HEK293 (cell line): ENCODE data around the gene SYNDIG1L.
"Not testable (repeated sequence)": the region's sequence is repeated elsewhere in the genome, so short reads cannot be mapped to it uniquely, and the experiment has no call there.

Experiments used
- CTCF ChIP-seq: fragments of 450-650 bp; formaldehyde crosslinking; IDR thresholded peaks from 2 replicates; pipeline ENCODE4 v1.5.1; 2016; ENCODE audit warnings: missing biosample characterization, missing genetic modification characterization
- HOXD13 ChIP-seq: sonication (generic); formaldehyde crosslinking; IDR thresholded peaks from 2 replicates; pipeline ENCODE4 v1.8.0; 2022; ENCODE audit warnings: missing genetic modification reagents, borderline replicate concordance
- KLF10 ChIP-seq: fragments of 450-650 bp; IDR thresholded peaks from 2 replicates; pipeline ENCODE4 v1.5.1; 2018; ENCODE audit warnings: missing biosample characterization, mild to moderate bottlenecking, missing genetic modification characterization
- ZBTB10 ChIP-seq: fragments of 450-650 bp; formaldehyde crosslinking; IDR thresholded peaks from 2 replicates; pipeline ENCODE4 v1.5.1; 2016; ENCODE audit warnings: missing biosample characterization, missing genetic modification characterization
- ZBTB7A ChIP-seq: fragments of 450-650 bp; formaldehyde crosslinking; IDR thresholded peaks from 2 replicates; pipeline ENCODE4 v1.5.1; 2016; ENCODE audit warnings: low read depth, missing biosample characterization, missing genetic modification characterization
- ZFP69B ChIP-seq: fragments of 450-650 bp; formaldehyde crosslinking; IDR thresholded peaks from 2 replicates; pipeline ENCODE4 v1.5.1; 2016; ENCODE audit warnings: missing biosample characterization, missing genetic modification characterization
- ZNF23 ChIP-seq: fragments of 450-650 bp; formaldehyde crosslinking; IDR thresholded peaks from 2 replicates; pipeline ENCODE4 v1.5.1; 2016; ENCODE audit warnings: missing biosample characterization, missing genetic modification characterization, borderline replicate concordance
- ZNF324 ChIP-seq: fragments of 450-650 bp; formaldehyde crosslinking; IDR thresholded peaks from 2 replicates; pipeline ENCODE4 v1.5.1; 2016; ENCODE audit warnings: missing biosample characterization, missing genetic modification characterization
- ZNF514 ChIP-seq: fragments of 450-650 bp; formaldehyde crosslinking; IDR thresholded peaks from 2 replicates; pipeline ENCODE4 v1.5.1; 2016; ENCODE audit warnings: missing biosample characterization, missing genetic modification characterization
- ZNF571 ChIP-seq: fragments of 450-650 bp; formaldehyde crosslinking; IDR thresholded peaks from 2 replicates; pipeline ENCODE4 v1.5.0; 2017; ENCODE audit warnings: missing biosample characterization, missing genetic modification characterization
- ZNF658 ChIP-seq: fragments of 450-650 bp; formaldehyde crosslinking; IDR thresholded peaks from 2 replicates; pipeline ENCODE4; 2016; ENCODE audit warnings: missing biosample characterization, missing genetic modification characterization
- ZNF747 ChIP-seq: fragments of 450-650 bp; formaldehyde crosslinking; IDR thresholded peaks from 2 replicates; pipeline ENCODE4 v1.5.1; 2016; ENCODE audit warnings: missing biosample characterization, missing genetic modification characterization
- ZNF776 ChIP-seq: fragments of 450-650 bp; formaldehyde crosslinking; IDR thresholded peaks from 2 replicates; pipeline ENCODE4 v1.5.0; 2017; ENCODE audit warnings: missing biosample characterization, missing genetic modification characterization, borderline replicate concordance
- ZNF791 ChIP-seq: fragments of 450-650 bp; formaldehyde crosslinking; IDR thresholded peaks from 2 replicates; pipeline ENCODE4 v1.5.1; 2016; ENCODE audit warnings: missing biosample characterization, missing genetic modification characterization

GRCh38 chr14:74454397-74454796, 28.4 kb upstream of the SYNDIG1L start:
- TF ChIP-seq ZNF776 (tag by site-specific recombination); ZNF658; ZNF324 (tag by site-specific recombination); ZNF571 (tag by site-specific recombination); HOXD13 (CRISPR knock-in tag); ZNF23 (tag by site-specific recombination); KLF10 (tag by site-specific recombination); ZNF514; ZBTB7A (tag by site-specific recombination); ZBTB10; ZFP69B (tag by site-specific recombination); CTCF (tag by site-specific recombination); ZNF747 (tag by site-specific recombination); ZNF791 (tag by site-specific recombination): not testable (repeated sequence)
